ENCODE data around the gene RANBP10.

RANBP10 gene

DNA sequence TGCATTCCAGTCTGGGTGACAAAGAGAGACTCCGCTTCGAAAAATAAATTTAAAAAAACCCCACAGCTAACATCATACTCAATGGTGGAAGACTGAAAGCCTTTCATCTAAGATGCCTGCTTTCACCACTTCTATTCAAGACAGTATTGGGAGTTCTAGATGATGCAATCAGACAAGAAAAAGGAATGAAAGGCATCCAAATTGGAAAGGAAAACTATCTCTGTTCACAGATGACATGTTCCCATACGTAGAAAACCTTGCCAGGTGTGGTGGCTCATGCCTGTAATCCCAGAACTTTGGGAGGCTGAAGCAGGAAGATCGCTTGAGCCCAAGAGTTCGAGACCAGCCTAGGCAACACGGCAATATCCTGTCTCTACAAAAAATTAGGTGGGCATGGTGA lies 31.1 kb downstream of the RANBP10 start:
- POLR2A ChIA-PET, result no interaction called here
- TF ChIP-seq CTCF (IDR thresholded peaks at IDR 0.05; ENCODE audit: control extremely low read depth, extremely low read depth, low read depth, missing control alignments), result no peak
- CTCF ChIA-PET, result interaction anchor here (0.9 to 1.7 kb wide), 2 partner anchors 15 to 153 kb away, joined by 3 to 4 read pairs; no protein-coding TSS in a partner anchor
- no peak for DNase-seq (ENCODE audit: extremely low spot score)

DNA sequence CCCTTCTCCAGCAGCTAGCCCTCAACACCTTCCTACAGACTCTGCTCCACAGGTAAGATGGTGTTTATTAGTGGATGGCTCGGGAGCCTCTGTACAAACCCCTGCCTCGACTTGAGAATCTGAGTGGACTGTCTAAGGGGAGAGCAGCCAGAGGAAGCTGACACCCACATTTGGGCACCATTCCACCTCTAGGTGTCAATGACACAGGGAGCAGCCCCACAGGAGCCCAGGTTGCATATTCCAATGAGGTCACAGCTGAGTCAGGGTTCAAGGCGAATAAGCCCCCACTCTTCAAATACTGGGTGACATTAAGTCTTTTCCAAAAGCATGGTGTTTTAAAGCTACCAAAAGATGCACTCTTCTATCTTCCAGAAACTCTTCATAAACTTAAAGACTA lies 31.9 kb downstream of the RANBP10 start:
- no peak for DNase-seq (ENCODE audit: extremely low spot score)
- POLR2A ChIA-PET, result no interaction called here
- CTCF ChIA-PET, result interaction anchor here (0.9 to 1.7 kb wide), 2 partner anchors 42 to 154 kb away, joined by 3 to 7 read pairs; no protein-coding TSS in a partner anchor
- no peak for TF ChIP-seq CTCF (IDR thresholded peaks at IDR 0.05; ENCODE audit: control extremely low read depth, extremely low read depth, low read depth, missing control alignments)

GRCh38 chr16:67773569-67774456 lies 32.5 kb downstream of the RANBP10 start:
- no peak for DNase-seq (ENCODE audit: extremely low spot score)
- TF ChIP-seq CTCF (IDR thresholded peaks at IDR 0.05; ENCODE audit: control extremely low read depth, extremely low read depth, low read depth, missing control alignments), result no peak
- ChIA-PET POLR2A (no interaction called here), CTCF (interaction anchor here (1.7 kb wide), 1 partner anchor 43 kb away, joined by 7 read pairs; no protein-coding TSS in a partner anchor)

- no peak for TF ChIP-seq CTCF (IDR thresholded peaks at IDR 0.05; ENCODE audit: control extremely low read depth, extremely low read depth, low read depth, missing control alignments)
- ChIA-PET POLR2A (interaction anchor here (0.6 kb wide), 1 partner anchor 95 kb away, joined by 6 read pairs; no protein-coding TSS in a partner anchor), CTCF (interaction anchor here (1.7 kb wide), 1 partner anchor 43 kb away, joined by 7 read pairs; no protein-coding TSS in a partner anchor)
- no peak for DNase-seq (ENCODE audit: extremely low spot score)
Measured at GRCh38 chr16:67773099-67773498, 33.3 kb downstream of the RANBP10 start.

DNA sequence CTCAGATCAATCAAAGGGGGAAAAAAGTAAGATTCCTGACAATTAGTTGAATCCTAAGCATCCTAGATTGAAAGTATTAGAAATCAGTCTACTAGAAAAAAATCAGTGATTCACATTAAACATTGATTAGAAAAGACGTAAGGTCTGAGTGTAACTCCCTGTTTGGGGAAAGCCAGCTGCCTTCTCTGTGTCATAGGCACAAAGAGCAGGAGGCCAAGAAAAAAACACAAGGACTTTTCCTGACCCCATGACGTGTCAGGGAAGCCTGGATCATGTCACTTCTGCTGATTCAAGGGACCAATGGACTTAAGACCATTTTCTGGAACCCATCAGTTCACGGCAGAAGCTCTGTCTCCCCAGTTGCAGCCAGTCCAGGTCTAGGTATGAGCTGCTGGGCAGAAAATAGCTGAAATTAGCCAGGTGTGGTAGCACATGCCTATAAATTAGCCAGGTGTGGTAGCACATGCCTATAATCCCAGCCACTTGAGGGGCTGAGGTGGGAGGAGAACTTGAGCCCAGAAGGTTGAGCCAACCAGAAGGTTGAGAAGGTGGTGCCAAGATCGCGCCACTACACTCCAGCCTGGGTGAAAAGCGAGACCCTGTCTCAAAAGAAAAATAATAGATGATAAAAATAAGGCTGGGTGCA lies 35.9 kb downstream of the RANBP10 start:
- CTCF ChIA-PET, result interaction anchor here (1.2 to 2.8 kb wide), 6 partner anchors 9 to 99 kb away, joined by 3 to 9 read pairs (median 3); no protein-coding TSS in a partner anchor
- TF ChIP-seq CTCF (IDR thresholded peaks at IDR 0.05; ENCODE audit: control extremely low read depth, extremely low read depth, low read depth, missing control alignments), result no peak
- POLR2A ChIA-PET, result no interaction called here
- no peak for DNase-seq (ENCODE audit: extremely low spot score)

DNA sequence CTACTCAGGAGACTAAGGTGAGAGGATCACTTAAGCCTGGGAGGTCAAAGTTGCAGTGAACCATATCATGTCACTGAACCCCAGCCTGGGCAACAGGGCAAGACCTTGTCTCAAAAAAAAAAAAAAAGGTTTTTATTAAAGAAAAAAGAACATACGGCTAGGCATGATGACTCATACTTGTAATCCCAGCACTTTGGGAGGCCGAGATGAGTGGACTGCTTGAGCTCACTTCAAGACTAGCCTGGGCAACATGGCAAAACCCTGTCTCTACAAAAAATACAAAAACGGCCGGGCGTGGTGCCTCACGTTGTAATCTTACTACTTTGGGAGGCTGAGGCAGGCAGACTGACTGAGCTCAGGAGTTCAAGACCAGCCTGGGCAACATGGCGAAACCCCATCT lies 38.4 kb downstream of the RANBP10 start:
- CTCF ChIA-PET, result interaction anchor here (0.8 to 2.4 kb wide), 3 partner anchors 9 to 12 kb away, joined by 4 to 8 read pairs (median 6); no protein-coding TSS in a partner anchor
- no peak for DNase-seq (ENCODE audit: extremely low spot score)
- POLR2A ChIA-PET, result interaction anchor here (0.6 kb wide), 1 partner anchor 12 kb away, joined by 5 read pairs; no protein-coding TSS in a partner anchor
- TF ChIP-seq CTCF (IDR thresholded peaks at IDR 0.05; ENCODE audit: control extremely low read depth, extremely low read depth, low read depth, missing control alignments), result no peak

Data from GM10248 (cell line).